Heart left ventricle (tissue), 16 donors: ENCODE results near the gene MARCHF3. TPM values are rescaled to one million over a fixed set of nuclear protein-coding genes. Genes with fewer than 3 reads are reported as not detected.

Experiments used
- ATAC-seq, 4 donors: fragments of 200-7000 bp; cut with Tn5 transposase; one replicate each; pipeline ENCODE4 v1.9.1; 2020 to 2022; ENCODE audit warnings: moderate library complexity in 4 of 4, mild to moderate bottlenecking in 3 of 4, moderate number of reproducible peaks in 1 of 4
- DNase-seq, 5 donors: peaks; one replicate each; pipeline ENCODE4 v3.0.0-alpha.2; 2020
- H3K27ac ChIP-seq, 12 donors: fragments of 200-600 bp; sonication (generic) in 4 of 12; one replicate each; pipeline versions ENCODE4 v1.5.0 to v1.8.0; 2016 to 2022; ENCODE audit warnings: mild to moderate bottlenecking in 2 of 12
- H3K27me3 ChIP-seq, 9 donors: fragments of 200-600 bp; sonication (generic) in 2 of 9; one replicate each; pipeline versions ENCODE4 v1.5.1 to v1.8.0; 2016 to 2022; ENCODE audit warnings: mild to moderate bottlenecking in 3 of 9
- H3K36me3 ChIP-seq, 9 donors: fragments of 200-600 bp; sonication (generic) in 2 of 9; one replicate each; pipeline versions ENCODE4 v1.5.0 to v1.8.0; 2018 to 2022; ENCODE audit warnings: mild to moderate bottlenecking in 2 of 9
- H3K4me1 ChIP-seq, 12 donors: fragments of 200-600 bp; sonication (generic) in 4 of 12; one replicate each; pipeline versions ENCODE4 v1.5.0 to v1.8.0; 2016 to 2022; ENCODE audit warnings: mild to moderate bottlenecking in 3 of 12
- H3K4me3 ChIP-seq, 12 donors: fragments of 200-600 bp; sonication (generic) in 4 of 12; one replicate each; pipeline versions ENCODE4 v1.5.0 to v1.8.0; 2017 to 2022; ENCODE audit warnings: mild to moderate bottlenecking in 9 of 12, moderate library complexity in 4 of 12
- H3K9me3 ChIP-seq, 12 donors: fragments of 200-600 bp; sonication (generic) in 4 of 12; one replicate each; pipeline versions ENCODE4 v1.5.0 to v1.8.0; 2016 to 2022; ENCODE audit warnings: mild to moderate bottlenecking in 1 of 12
- CTCF ChIP-seq, 12 donors: fragments of 200-600 bp; sonication (generic) in 4 of 12; IDR thresholded peaks; one replicate each; pipeline versions ENCODE4 v1.5.0 to v1.8.0; 2018 to 2022; ENCODE audit warnings: antibody characterized with exemption in 12 of 12, mild to moderate bottlenecking in 5 of 12
- POLR2A ChIP-seq, 2 donors: fragments of 450-650 bp; IDR thresholded peaks; one replicate each; pipeline ENCODE4 v1.6.1; 2017; ENCODE audit warnings: antibody characterized with exemption in 2 of 2, mild to moderate bottlenecking in 2 of 2, moderate library complexity in 2 of 2
- WGBS, 4 donors: extraction: QIAGEN DNeasy Blood & Tissue Kit in 2 of 4; methylation state at CpG; one replicate each; pipeline versions ENCODE4 v1.1.5 to v1.1.7; 2013 to 2018; 5-methylcytosine and 5-hydroxymethylcytosine counted together
- intact Hi-C, 10 donors: fragments of 100-400 bp; cut with DNase I; formaldehyde crosslinking; loops; one replicate each; pipeline versions ENCODE4 v1.11.1 to v1.14.2; 2022
- polyA plus RNA-seq, 2 donors: library from polyadenylated mRNA; stranded (reverse); fragments of 200-250 nt; gene quantifications; one replicate each; pipeline ENCODE4 v1.2.3, GENCODE V29; 2013
- total RNA-seq, 9 donors: library from RNA; depleted of rRNA in 2 of 9; stranded (reverse); fragments of >200 nt in 2 of 9; fragmentation: NEBNext Ultra II Directional in 3 of 9; extraction: Animal tissue kit (Norgen Biotek cat#: 25700) in 3 of 9; gene quantifications; one replicate each; pipeline versions ENCODE4 v1.1.0 to v1.2.4, GENCODE V29; 2016 to 2023
- donor health status: ischemic (EF 13 %, LVEDD 7.1; RV severe dilation, severe dysfunction).
- donor health status: healthy with polysubstance abuse.
- donor health status: DM: no; HTN: yes; CAD: no.
- donor health status: DM: no; HTN: no; CAD: no.
- donor health status: ischemic (EF 25% LVEDD 6.9; RV normal size, moderate dysfunction).
- donor health status: ischemic (EF 25% LVEDD 5.7; RV mildly dilated, moderate dysfunction).
- donor health status: healthy.
- donor health status: DM: yes; HTN: yes; CAD: no.
- donor health status: ischemic (EF 35%, LVEDD 5.7; RV mildly dilated, moderate dysfunction).
- donor health status: nonischemic (EF 11% LVEDD 7.7; RV severe dilation, severe dysfunction).
- donor health status: DM: yes; HTN: yes; CAD: no.
- donor health status: PGD.
- donor health status: ischemic (EF 29% LVEDD 5.4; RV normal size, mild dysfunction).
- donor health status: nonischemic (EF 23%, LVEDD 6.1; RV moderate dilation, normal function).

Gene MARCHF3
- total and polyA plus RNA-seq, 11 donors = 9.9 to 113 (median 38.0) TPM

DNA sequence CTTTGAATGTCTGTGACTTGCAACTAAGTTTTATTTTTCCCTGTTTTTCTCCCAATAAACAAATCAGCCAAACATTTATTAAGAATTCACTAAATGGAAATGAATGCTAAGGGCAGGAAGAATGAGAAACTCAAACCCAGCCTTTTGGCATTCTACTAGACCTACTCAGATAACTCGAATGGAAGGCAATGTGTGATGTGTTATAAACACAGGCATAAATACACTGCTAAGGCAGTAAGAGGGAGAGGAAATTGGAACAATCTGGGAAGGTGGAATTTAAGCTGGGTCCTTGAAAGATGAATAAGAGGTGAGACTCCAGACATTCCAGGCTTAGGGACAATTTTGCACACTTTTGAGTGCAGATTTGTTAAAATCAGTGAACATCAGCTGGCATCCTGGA lies 34.7 kb downstream of the MARCHF3 start:
- Histone ChIP-seq H3K4me1 (peaks cover 0 to 45% (median 32%) of the 10 kb centered on the region in 12 donors), H3K27me3 (no peaks in the 10 kb centered on the region), H3K4me3 (no peak overlapping the region), H3K9me3 (no peaks in the 10 kb centered on the region), H3K36me3 (no peaks in the 10 kb centered on the region), H3K27ac (no peak overlapping the region)
- TF ChIP-seq CTCF (IDR thresholded peaks at IDR 0.05) (no peak), POLR2A (IDR thresholded peaks at IDR 0.05) (no peak)
- 28 to 52% (median 39%) methylated on average over 1 of the region's 1 CpG for WGBS, 4 donors
- intact Hi-C loops = loop anchor here in 1 of 10 donors (5.0 kb wide), 1 partner anchor 63 kb away; no protein-coding TSS in a partner anchor
- ATAC-seq (no peak), DNase-seq (no peak)

- H3K36me3 ChIP-seq = no peaks in the 10 kb centered on the region
- H3K9me3 ChIP-seq = no peaks in the 10 kb centered on the region
- no peaks in the 10 kb centered on the region for H3K27me3 ChIP-seq
- ATAC-seq (peak in 3 of 4 donors; percentile 9 to 86 (median 67)), DNase-seq (no peak)
- H3K4me1 ChIP-seq = peaks cover 0 to 45% (median 32%) of the 10 kb centered on the region in 12 donors
- no peak for TF ChIP-seq CTCF (IDR thresholded peaks at IDR 0.05)
- TF ChIP-seq POLR2A (IDR thresholded peaks at IDR 0.05) = no peak
- 56 to 75% (median 67%) methylated on average over 3 of the region's 3 CpGs for WGBS, 4 donors
- intact Hi-C loops = loop anchor here in 1 of 10 donors (5.0 kb wide), 1 partner anchor 63 kb away; no protein-coding TSS in a partner anchor
- no peak overlapping the region for H3K4me3 ChIP-seq
- peak overlapping the region in 1 of 12 donors; percentile 8 for H3K27ac ChIP-seq
These were observed 35.3 kb downstream of the MARCHF3 start for GRCh38 chr5:126995039-126995438.

DNA sequence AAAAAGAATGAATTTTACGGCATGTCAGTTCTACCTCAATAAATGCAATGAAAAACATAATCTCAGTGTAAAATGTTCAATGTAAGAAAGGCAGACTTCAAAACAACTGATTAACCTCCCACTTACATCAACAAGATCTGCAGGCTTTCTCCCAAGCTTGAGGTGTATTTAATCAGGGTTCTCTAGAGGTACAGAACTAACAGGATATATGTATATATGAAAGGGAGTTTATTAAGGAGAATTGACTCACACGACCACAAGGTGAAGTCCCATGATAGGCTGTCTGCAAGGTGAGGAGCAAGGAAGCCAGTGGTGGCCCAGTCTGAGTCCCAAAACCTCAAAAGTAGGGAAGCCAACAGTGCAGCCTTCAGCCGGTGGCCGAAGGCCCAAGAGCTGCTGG lies 35.9 kb downstream of the MARCHF3 start:
- ATAC-seq = no peak
- WGBS, 4 donors = 69 to 86% (median 80%) methylated on average over 3 to 4 of the region's 4 CpGs
- intact Hi-C loops = no loop called here
- H3K9me3 ChIP-seq = no peaks in the 10 kb centered on the region
- DNase-seq = no peak
- TF ChIP-seq CTCF (IDR thresholded peaks at IDR 0.05) (no peak), POLR2A (IDR thresholded peaks at IDR 0.05) (no peak)
- peaks cover 0 to 46% (median 31%) of the 10 kb centered on the region in 12 donors for H3K4me1 ChIP-seq
- no peak overlapping the region for H3K4me3 ChIP-seq
- no peak overlapping the region for H3K27ac ChIP-seq
- no peaks in the 10 kb centered on the region for H3K27me3 ChIP-seq
- H3K36me3 ChIP-seq = no peaks in the 10 kb centered on the region

DNA sequence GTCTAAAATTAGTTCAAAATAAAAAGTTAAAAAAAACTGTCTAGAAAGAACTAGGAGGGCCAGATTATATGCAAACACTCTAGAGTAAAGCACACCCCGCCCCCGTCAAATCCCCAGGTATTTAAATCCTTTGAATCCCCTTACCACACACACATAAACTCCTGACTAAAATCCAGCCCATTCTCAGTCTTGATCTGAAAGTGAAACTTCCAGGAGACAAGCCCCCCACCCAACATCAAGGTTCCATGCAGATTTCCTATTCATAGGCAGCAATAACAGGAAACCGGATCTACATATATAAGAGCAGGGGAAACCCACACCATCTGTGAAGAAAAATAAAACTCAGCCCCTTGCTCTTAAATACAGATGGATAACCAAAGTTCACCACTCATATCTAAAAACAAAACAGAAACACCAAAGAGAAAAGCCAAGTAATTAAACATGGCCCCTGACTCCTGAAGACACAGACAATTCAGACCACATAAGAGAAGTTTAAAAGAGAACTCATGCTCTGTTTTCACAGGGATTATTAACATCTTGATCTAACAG lies 42.3 kb downstream of the MARCHF3 start:
- DNase-seq = no peak

More for the DNA sequence above, 42.3 kb downstream of the MARCHF3 start:
- no peaks in the 10 kb centered on the region for H3K36me3 ChIP-seq
- no peak overlapping the region for H3K4me3 ChIP-seq
- 60 to 82% (median 73%) methylated on average over 3 of the region's 3 CpGs for WGBS, 4 donors
- H3K4me1 ChIP-seq = peaks cover 0 to 55% (median 21%) of the 10 kb centered on the region in 12 donors
- ATAC-seq = no peak
- no peaks in the 10 kb centered on the region for H3K9me3 ChIP-seq
- H3K27me3 ChIP-seq = no peaks in the 10 kb centered on the region
- intact Hi-C loops = no loop called here
- H3K27ac ChIP-seq = peak overlapping the region in 1 of 12 donors; percentile 19
- TF ChIP-seq POLR2A (IDR thresholded peaks at IDR 0.05) (no peak), CTCF (IDR thresholded peaks at IDR 0.05) (no peak)
